GM12878 (cell line): ENCODE measurements around the gene FHOD3. TPM values are rescaled to one million over a fixed set of nuclear protein-coding genes. Genes with fewer than 3 reads are reported as not detected.

Experiments
- ATAC-seq: fragments of 200-7000 bp; cut with Tn5 transposase; 3 replicates; pipeline ENCODE4 v1.9.1; 2020; ENCODE audit warnings: mild to moderate bottlenecking, moderate library complexity
- BruUV-seq: library from RNA; stranded (reverse); fragments of 400-500 nt; replicated peaks from 2 replicates; lab custom pipeline; 2021; lab: Mats Ljungman, UMichigan
- CTCF ChIA-PET: fragments of 300-600 bp; sonication (Branson Sonifier 250); formaldehyde crosslinking; extraction: SDS; loops from one replicate; lab custom pipeline; 2021; ENCODE audit warnings: inconsistent platforms; lab: Yijun Ruan, JAX
- POLR2A ChIA-PET: fragments of 350-600 bp; formaldehyde crosslinking; extraction: SDS; loops from one replicate; lab custom pipeline; 2021; ENCODE audit warnings: inconsistent platforms; lab: Charles Lee
- RAD21 ChIA-PET: fragments of 300-600 bp; sonication (Branson Sonifier 250); formaldehyde crosslinking; loops from one replicate; lab custom pipeline; 2023; ENCODE audit warnings: antibody characterized with exemption; ENCODE audit not compliant: unreplicated experiment; lab: Charles Lee
- SMC1A ChIA-PET: fragments of 300-600 bp; sonication (Branson Sonifier 250); formaldehyde crosslinking; loops from one replicate; lab custom pipeline; 2023; ENCODE audit not compliant: unreplicated experiment, uncharacterized antibody; lab: Charles Lee
- DNase-seq: peaks from one replicate; pipeline ENCODE4 v3.0.0-alpha.2; 2011; ENCODE audit warnings: low read depth, low spot score
- FAIRE-seq: peaks from 3 replicates; lab custom pipeline; 2011; peaks lifted over from hg19 to GRCh38; lab: Jason Lieb, UNC
- H2AFZ ChIP-seq: 2 replicates; pipeline ENCODE4 v1.6.0; 2011; ENCODE audit warnings: low read depth, low read length, control low read depth; ENCODE audit not compliant: control insufficient read depth
- H3K27ac ChIP-seq: 2 replicates; pipeline ENCODE4 v1.5.1; 2011; ENCODE audit warnings: control low read depth; ENCODE audit not compliant: control insufficient read depth, insufficient read depth
- H3K27me3 ChIP-seq, 2 experiments: replicated peaks in 1 of 2; 2 replicates each; pipeline versions ENCODE4 v1.6.0 to v1.6.1; 2011; ENCODE audit warnings: low read length in 1 of 2; ENCODE audit not compliant: control insufficient read depth in 2 of 2, insufficient read depth in 2 of 2
- H3K36me3 ChIP-seq, 2 experiments: 2 replicates each; pipeline ENCODE4 v1.5.1; 2011; ENCODE audit warnings: low read length in 1 of 2; ENCODE audit not compliant: control insufficient read depth in 2 of 2, insufficient read depth in 2 of 2
- H3K4me1 ChIP-seq: 2 replicates; pipeline ENCODE4 v1.6.1; 2011; ENCODE audit warnings: mild to moderate bottlenecking, low read length, moderate library complexity, mixed read lengths; ENCODE audit not compliant: control insufficient read depth, insufficient read depth
- H3K4me2 ChIP-seq: 2 replicates; pipeline ENCODE4 v1.6.0; 2011; ENCODE audit warnings: control low read depth; ENCODE audit not compliant: control insufficient read depth, insufficient read depth
- H3K4me3 ChIP-seq: fragments of 200-600 bp; sonication (generic); 2 replicates; pipeline ENCODE4 v1.5.1; 2016
- H3K79me2 ChIP-seq: 2 replicates; pipeline ENCODE4 v1.6.0; 2011; ENCODE audit warnings: low read length; ENCODE audit not compliant: control insufficient read depth, insufficient read depth
- H3K9ac ChIP-seq: 2 replicates; pipeline ENCODE4 v1.8.0; 2011; ENCODE audit warnings: low read length, control low read depth, mixed read lengths; ENCODE audit not compliant: control insufficient read depth, insufficient read depth
- H3K9me3 ChIP-seq: replicated peaks from 3 replicates; pipeline ENCODE4 v1.5.1; 2011; ENCODE audit warnings: mild to moderate bottlenecking, low read length; ENCODE audit not compliant: control insufficient read depth, insufficient read depth
- H4K20me1 ChIP-seq: 2 replicates; pipeline ENCODE4 v1.6.0; 2011; ENCODE audit not compliant: control insufficient read depth, insufficient read depth
- CREB1 ChIP-seq: IDR thresholded peaks from 2 replicates; pipeline ENCODE4 v1.6.1; 2012; ENCODE audit warnings: low read depth, mild to moderate bottlenecking, inconsistent platforms
- CTCF ChIP-seq, 3 experiments: IDR thresholded peaks in 2 of 3; conservative IDR thresholded peaks in 1 of 3; 2 replicates each; pipeline ENCODE4 v1.5.1; 2011; ENCODE audit warnings: low read depth in 3 of 3, low read length in 3 of 3, mild to moderate bottlenecking in 3 of 3, control low read depth in 2 of 3, moderate library complexity in 2 of 3, inconsistent platforms in 1 of 3, mixed read lengths in 1 of 3; ENCODE audit not compliant: control insufficient read depth in 2 of 3, insufficient read depth in 1 of 3; ENCODE audit errors: extremely low read depth in 1 of 3
- EED ChIP-seq: sonication (generic); IDR thresholded peaks from 2 replicates; pipeline ENCODE4 v1.6.1; 2016; ENCODE audit warnings: antibody characterized with exemption, low read depth
- EGR1 ChIP-seq, 2 experiments: IDR thresholded peaks; 1 replicate in 1 of 2; 2 replicates in 1 of 2; pipeline ENCODE4 v1.6.1; 2011 to 2012; ENCODE audit warnings: low read depth in 2 of 2, low read length in 2 of 2, borderline replicate concordance in 1 of 2, mild to moderate bottlenecking in 1 of 2, moderate library complexity in 1 of 2
- MLLT1 ChIP-seq: fragments of 450-650 bp; IDR thresholded peaks from 2 replicates; pipeline ENCODE4 v1.6.1; 2016; ENCODE audit warnings: mild to moderate bottlenecking
- RAD21 ChIP-seq: IDR thresholded peaks from 2 replicates; pipeline ENCODE4 v1.6.1; 2011; ENCODE audit warnings: mild to moderate bottlenecking, low read depth, low read length, moderate library complexity; ENCODE audit not compliant: insufficient read depth
- RUNX3 ChIP-seq: IDR thresholded peaks from 2 replicates; pipeline ENCODE4 v1.6.1; 2012; ENCODE audit warnings: low read length, inconsistent platforms
- SMC3 ChIP-seq: IDR thresholded peaks from 2 replicates; pipeline ENCODE4 v1.6.1; 2011; ENCODE audit warnings: low read length, improper control_type of control experiment, borderline replicate concordance
- WGBS: methylation state at CpG from one replicate; pipeline ENCODE4 v1.1.6; 2016; ENCODE audit warnings: low lambda C conversion rate; ENCODE audit not compliant: insufficient replicate concordance, insufficient coverage; ENCODE audit errors: missing lambda C conversion rate; 5-methylcytosine and 5-hydroxymethylcytosine counted together
- in situ Hi-C: fragments of 300-500 bp; cut with MboI; formaldehyde crosslinking; loops from 9 replicates; pipeline ENCODE4 v1.14.3; 2018; ENCODE audit warnings: mixed read lengths
- intact Hi-C: fragments of 100-400 bp; cut with micrococcal nuclease; formaldehyde crosslinking; loops from one replicate; pipeline ENCODE4 v1.14.2; 2022; ENCODE audit not compliant: unreplicated experiment
- polyA plus RNA-seq, 11 experiments: library from polyadenylated mRNA; depleted of rRNA in 4 of 11; unstranded in 6 of 11; stranded (reverse) in 5 of 11; fragments of >200 nt; fragmentation: Nextera tagmentation in 4 of 11; fragmentation: Illumina TruSeq in 1 of 11; extraction: Ambion mirVana in 4 of 11; extraction: Trizol in 1 of 11; gene quantifications; 1 replicate in 1 of 11; 2 replicates in 10 of 11; pipeline versions ENCODE4 v1.2.1 to v1.2.3, GENCODE V29; 2011 to 2016; ENCODE audit warnings: inconsistent platforms in 2 of 11, missing spikeins in 2 of 11, low read depth in 1 of 11
- total RNA-seq, 4 experiments: library from RNA; depleted of rRNA in 3 of 4; stranded (reverse); fragments of >200 nt in 3 of 4; fragmentation: Illumina TruSeq in 1 of 4; extraction: Trizol in 1 of 4; gene quantifications; 2 replicates each; pipeline versions ENCODE4 v1.2.1 to v1.2.3, GENCODE V29; 2013 to 2021

Gene FHOD3
- total and polyA plus RNA-seq, 10 of the 15 experiments (the other 5 are each of a cell fraction or from before 2014, with no cell fraction given) = 0.77 to 26.7 (median 10.4) TPM

DNA sequence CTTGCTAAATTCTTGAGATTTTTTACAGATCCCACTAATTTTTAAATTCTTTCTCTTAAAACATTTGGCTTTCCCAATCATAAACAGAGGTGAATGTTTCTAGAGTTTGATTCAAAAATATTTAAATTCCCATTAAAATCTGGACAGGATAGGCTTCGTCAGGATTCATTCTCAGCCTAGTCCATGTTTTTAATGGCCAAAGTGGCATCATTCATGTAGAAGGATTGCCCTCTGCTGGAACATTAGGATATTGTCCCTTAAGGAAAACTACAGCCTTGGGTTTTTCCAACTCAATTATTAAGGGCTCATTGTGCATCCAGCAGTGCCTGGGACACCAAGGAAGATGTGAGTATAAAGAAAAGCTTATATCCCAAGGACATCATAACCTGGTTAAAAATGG is 459.6 kb downstream of the FHOD3 start:
- Histone ChIP-seq H3K79me2 (no peaks in the 10 kb centered on the region), H3K4me3 (no peak overlapping the region), H3K4me2 (no peak overlapping the region), H3K27ac (no peak overlapping the region), H3K27me3 (no peaks in the 10 kb centered on the region), H2AFZ (no peak overlapping the region)
- CTCF ChIA-PET = no interaction called here
- in situ Hi-C loops = no loop called here
- DNase-seq (no peak), FAIRE-seq (peak; percentile 27)
- SMC1A ChIA-PET = no interaction called here
- RAD21 ChIA-PET = no interaction called here
- intact Hi-C loops = loop anchor here (1.0 to 5.0 kb wide), 4 partner anchors 69 to 660 kb away; no protein-coding TSS in a partner anchor
- POLR2A ChIA-PET = no interaction called here
- TF ChIP-seq SMC3 = peak; percentile 26; the same call in 1 of the 2 replicates
- no peak for TF ChIP-seq EED
- peak; percentile 31 to 54 (median 38); a peak in 5 of 6 replicates for TF ChIP-seq CTCF (IDR thresholded peaks at IDR 0.05 in 2 of 3, conservative IDR thresholded peaks at IDR 0.05 in 1 of 3; ENCODE audit: control insufficient read depth in 2 of 3, extremely low read depth in 1 of 3, insufficient read depth in 1 of 3, low read depth in 3 of 3, low read length in 3 of 3)
- TF ChIP-seq RAD21 = peak; percentile 58
- no peak for TF ChIP-seq RUNX3
- TF ChIP-seq, all 136 proteins: peak for 3
- Histone ChIP-seq H3K36me3 (no peaks in the 10 kb centered on the region), H3K9ac (no peak overlapping the region), H4K20me1 (no peaks in the 10 kb centered on the region), H3K4me1 (no peaks in the 10 kb centered on the region), H3K9me3 (no peaks in the 10 kb centered on the region; the same call in 2 of the 3 replicates)
- 0% methylated on average over 1 of the region's 1 CpG for WGBS
- peak; percentile 48 for ATAC-seq
- no TSS peak for BruUV-seq

DNA sequence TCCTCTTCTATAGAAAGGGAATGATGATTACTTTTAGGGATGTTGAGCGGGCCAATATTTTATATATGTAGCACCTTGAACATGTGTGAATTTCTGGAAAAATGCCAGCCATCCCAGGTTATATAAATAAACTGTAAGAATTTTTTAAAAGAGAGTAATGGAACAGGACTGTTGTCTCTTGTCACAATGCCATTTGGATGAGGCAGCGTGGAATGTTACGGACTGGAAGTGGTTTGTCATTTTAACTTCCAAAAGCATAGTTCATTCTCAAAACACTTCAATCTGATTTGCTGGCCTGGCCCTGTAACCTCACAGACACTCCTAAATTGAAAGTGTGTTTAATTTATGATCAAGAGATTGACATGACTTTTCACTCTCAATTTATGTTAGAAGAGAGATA is 460.5 kb downstream of the FHOD3 start:
- in situ Hi-C loops = no loop called here

More for the DNA sequence above, 460.5 kb downstream of the FHOD3 start:
- POLR2A ChIA-PET = no interaction called here
- ATAC-seq (no peak), DNase-seq (no peak), FAIRE-seq (no peak)
- Histone ChIP-seq H3K79me2 (no peaks in the 10 kb centered on the region), H3K27me3 (no peaks in the 10 kb centered on the region), H4K20me1 (no peaks in the 10 kb centered on the region), H3K4me1 (no peaks in the 10 kb centered on the region), H3K9me3 (no peaks in the 10 kb centered on the region), H3K36me3 (no peaks in the 10 kb centered on the region), H3K4me3 (no peak overlapping the region), H3K9ac (no peak overlapping the region), H3K27ac (no peak overlapping the region), H2AFZ (no peak overlapping the region), H3K4me2 (no peak overlapping the region)
- no TSS peak for BruUV-seq
- RAD21 ChIA-PET = no interaction called here
- 100% methylated on average over 3 of the region's 3 CpGs for WGBS
- TF ChIP-seq CREB1 (no peak), EGR1 (IDR thresholded peaks at IDR 0.05; ENCODE audit: borderline replicate concordance in 1 of 2, low read depth in 2 of 2, low read length in 2 of 2) (no peak), MLLT1 (no peak)
- SMC1A ChIA-PET = no interaction called here
- intact Hi-C loops = loop anchor here (1.0 to 5.0 kb wide), 4 partner anchors 70 to 661 kb away; no protein-coding TSS in a partner anchor
- CTCF ChIA-PET = no interaction called here
